Measurements from ENCODE around the gene AP1M1. TPM values are rescaled to one million over a fixed set of nuclear protein-coding genes. Genes with fewer than 3 reads are reported as not detected.

The AP1M1 gene
- 124 and 126 TPM in 2 replicates for total RNA-seq (2012; rRNA removed)

DNA sequence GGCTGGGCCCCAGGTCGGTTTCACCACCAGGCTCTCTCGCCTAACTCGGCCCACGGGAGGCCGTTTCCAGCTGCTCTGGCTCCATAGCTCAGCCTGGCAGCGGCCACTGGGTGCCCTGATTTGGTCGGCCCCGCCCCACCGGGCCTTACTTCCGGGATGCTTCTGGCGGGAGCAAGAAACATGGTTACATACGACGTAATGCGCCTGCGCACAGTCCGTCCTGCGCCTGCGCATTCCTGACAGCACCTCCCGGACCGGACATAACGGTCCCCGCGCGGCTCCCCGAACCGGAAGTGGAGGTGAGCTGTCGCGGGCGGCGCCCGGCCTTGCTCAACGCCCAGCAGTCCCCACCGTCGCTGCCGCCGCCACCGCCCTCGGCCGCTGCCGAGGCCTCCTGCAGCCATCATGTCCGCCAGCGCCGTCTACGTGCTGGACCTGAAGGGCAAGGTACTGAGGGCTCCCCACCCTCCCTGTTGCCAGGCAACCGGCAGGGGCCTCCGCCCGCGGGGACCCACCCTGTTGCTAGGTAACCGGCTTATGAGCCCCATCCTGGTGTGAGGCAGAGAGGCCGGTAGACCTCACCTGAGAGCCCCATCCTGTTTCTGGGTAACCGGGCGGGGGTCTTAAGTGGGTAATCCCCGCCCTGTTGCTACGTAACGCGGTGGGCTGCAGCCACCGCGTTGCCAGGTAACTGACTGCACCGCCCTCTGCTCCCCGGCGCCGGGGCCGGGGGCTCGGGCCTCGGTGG is at the start of gene AP1M1:
Gene AP1M1, plus strand, starts transcription at position 290 of the 748 bp plus-strand sequence. Its CDS starts 116 bp downstream, at position 406.
- peaks cover 41% of the 10 kb centered on the region for H3K4me1 ChIP-seq (ENCODE audit: control insufficient read depth, insufficient read depth, low read length)
- H3K4me3 ChIP-seq (ENCODE audit: low read length) = peak within 1 kb of the TSS; percentile 96
- peak within 1 kb of the TSS; percentile 96 for H3K9ac ChIP-seq (ENCODE audit: low read depth, low read length)
- no peaks in the 10 kb centered on the region for H3K27me3 ChIP-seq (ENCODE audit: control insufficient read depth, insufficient read depth, low read length)
- peaks cover 21% of the 10 kb centered on the region for H3K36me3 ChIP-seq (ENCODE audit: insufficient read depth, low read length)
- no peaks in the 10 kb centered on the region for H3K9me3 ChIP-seq (replicated peaks; ENCODE audit: low read length)
- peak within 1 kb of the TSS; percentile 82 for H3K4me2 ChIP-seq (ENCODE audit: low read length)

DNA sequence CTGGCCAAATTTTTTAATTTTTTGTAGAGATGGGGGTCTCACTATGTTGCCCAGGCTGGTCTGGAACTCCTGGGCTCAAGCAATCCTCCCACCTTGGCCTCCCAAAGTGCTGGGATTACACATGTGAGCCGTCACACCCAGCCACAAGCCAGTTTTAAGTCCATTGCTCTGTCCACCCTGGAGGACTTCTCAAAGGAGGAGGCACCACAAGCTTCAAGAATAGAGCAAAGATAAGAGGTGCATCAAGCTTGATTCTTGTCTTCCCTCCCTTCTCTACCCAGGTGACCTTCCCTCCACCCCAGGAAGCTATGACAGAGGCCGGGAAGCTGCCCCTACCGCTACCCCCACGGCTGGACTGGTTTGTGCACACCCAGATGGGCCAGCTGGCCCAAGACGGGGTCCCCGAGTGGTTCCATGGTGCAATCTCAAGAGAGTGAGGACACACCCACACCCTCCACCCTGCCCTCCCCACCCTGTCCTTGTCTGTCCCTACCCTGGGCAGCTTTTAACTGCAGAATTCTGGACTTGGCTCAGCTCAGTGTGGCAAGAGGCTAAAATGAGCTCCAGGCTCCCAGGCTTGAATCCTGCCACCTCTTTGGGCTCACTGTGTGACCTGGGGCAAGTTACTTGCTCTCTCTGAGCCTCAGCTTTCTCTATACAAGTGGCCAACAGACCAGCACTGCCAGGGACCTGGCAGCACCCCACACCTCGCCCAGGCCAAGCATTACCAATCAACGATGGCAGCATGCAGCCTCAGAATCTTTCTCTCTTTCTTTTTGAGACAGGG is 49.1 kb upstream of the AP1M1 start:
- Histone ChIP-seq H3K27me3 (ENCODE audit: control insufficient read depth, insufficient read depth, low read length) (no peaks in the 10 kb centered on the region), H3K4me3 (ENCODE audit: low read length) (no peak overlapping the region)

DNA sequence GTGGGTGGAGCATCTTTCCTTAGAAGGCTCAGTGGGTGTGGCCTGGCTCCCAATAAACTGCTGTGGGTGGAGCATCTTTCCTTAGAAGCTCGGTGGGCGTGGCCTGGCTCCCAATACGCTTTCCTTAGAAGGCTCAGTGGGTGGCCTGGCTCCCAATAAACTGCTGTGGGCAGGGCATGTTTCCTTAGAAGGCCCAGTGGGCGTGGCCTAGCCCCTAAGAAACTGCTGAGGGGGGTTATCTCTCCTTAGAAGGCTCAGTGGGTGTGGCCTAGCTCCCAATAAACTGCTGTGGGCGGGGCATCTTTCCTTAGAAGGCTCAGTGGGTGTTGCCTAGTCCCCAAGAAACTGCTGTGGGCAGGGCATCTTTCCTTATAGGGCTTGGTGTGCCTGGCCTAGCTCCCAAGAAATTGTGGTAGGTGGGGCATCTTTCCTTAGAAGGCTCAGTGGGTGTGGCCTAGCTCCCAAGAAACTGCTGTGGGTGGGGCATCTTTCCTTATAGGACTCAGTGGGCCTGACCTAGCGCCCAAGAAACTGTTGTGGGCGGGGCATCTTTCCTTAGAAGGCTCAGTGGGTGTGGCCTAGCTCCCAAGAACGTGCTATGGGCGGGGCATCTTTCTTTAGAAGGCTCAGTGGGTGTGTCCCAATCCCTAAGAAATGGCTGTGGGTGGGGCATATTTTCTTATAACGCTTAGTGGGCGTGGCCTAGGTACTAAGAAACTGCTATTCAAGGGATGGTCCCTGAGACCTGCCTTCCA is 44.0 kb upstream of the AP1M1 start:
- Histone ChIP-seq H3K36me3 (ENCODE audit: insufficient read depth, low read length) (no peaks in the 10 kb centered on the region), H3K9ac (ENCODE audit: low read depth, low read length) (no peak overlapping the region), H3K27me3 (ENCODE audit: control insufficient read depth, insufficient read depth, low read length) (no peaks in the 10 kb centered on the region), H3K4me3 (ENCODE audit: low read length) (no peak overlapping the region), H3K4me1 (ENCODE audit: control insufficient read depth, insufficient read depth, low read length) (peaks cover 4% of the 10 kb centered on the region), H3K4me2 (ENCODE audit: low read length) (no peak overlapping the region), H3K9me3 (replicated peaks; ENCODE audit: low read length) (no peaks in the 10 kb centered on the region)

More for the DNA sequence above, 49.1 kb upstream of the AP1M1 start:
- Histone ChIP-seq H3K36me3 (ENCODE audit: insufficient read depth, low read length) (no peaks in the 10 kb centered on the region), H3K9ac (ENCODE audit: low read depth, low read length) (no peak overlapping the region), H3K4me2 (ENCODE audit: low read length) (no peak overlapping the region), H3K4me1 (ENCODE audit: control insufficient read depth, insufficient read depth, low read length) (peaks cover 6% of the 10 kb centered on the region), H3K9me3 (replicated peaks; ENCODE audit: low read length) (no peaks in the 10 kb centered on the region)

DNA sequence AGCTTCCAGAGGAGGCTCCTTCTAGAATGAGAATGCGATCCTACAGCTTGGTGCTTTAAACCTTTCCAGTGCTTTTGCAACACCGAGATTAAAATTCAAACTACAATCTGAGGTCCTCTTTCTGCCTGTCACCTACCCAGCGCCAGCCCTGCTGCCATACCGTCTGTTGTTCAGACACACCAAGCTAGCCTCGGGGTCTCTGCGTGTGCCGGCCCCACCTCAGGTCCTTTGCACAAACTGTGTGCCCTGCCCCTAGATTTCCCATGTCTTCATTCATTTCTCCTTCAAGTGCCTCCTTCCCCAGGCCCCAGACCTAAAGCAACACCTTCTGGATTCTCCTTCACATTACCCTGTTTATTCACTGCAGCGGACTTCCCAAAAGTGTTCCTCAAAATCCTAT is 43.2 kb upstream of the AP1M1 start:
- Histone ChIP-seq H3K36me3 (ENCODE audit: insufficient read depth, low read length) (no peaks in the 10 kb centered on the region), H3K27me3 (ENCODE audit: control insufficient read depth, insufficient read depth, low read length) (no peaks in the 10 kb centered on the region), H3K4me1 (ENCODE audit: control insufficient read depth, insufficient read depth, low read length) (no peaks in the 10 kb centered on the region), H3K9me3 (replicated peaks; ENCODE audit: low read length) (no peaks in the 10 kb centered on the region), H3K4me3 (ENCODE audit: low read length) (no peak overlapping the region), H3K9ac (ENCODE audit: low read depth, low read length) (no peak overlapping the region), H3K4me2 (ENCODE audit: low read length) (no peak overlapping the region)

DNA sequence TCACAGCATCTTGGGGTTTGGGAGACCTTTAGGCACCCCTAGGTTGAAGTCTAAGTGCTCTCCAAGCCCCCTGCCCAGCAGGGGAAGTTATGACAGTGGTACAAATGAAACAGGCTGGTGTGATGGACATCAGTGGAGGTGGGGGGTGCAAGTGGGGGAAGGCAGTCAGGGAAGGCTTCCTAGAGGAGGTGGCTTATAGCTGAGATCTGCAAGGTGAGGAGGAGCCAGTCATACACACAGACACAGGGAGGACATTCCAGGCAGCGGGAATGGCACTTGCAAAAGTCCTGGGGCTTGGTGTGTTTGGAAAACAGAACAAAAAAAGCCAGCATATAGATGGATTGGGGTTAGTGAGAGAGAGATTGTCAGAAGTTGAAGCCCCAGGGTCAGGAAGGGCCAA is 42.6 kb upstream of the AP1M1 start:
- Histone ChIP-seq H3K4me1 (ENCODE audit: control insufficient read depth, insufficient read depth, low read length) (no peaks in the 10 kb centered on the region), H3K9ac (ENCODE audit: low read depth, low read length) (no peak overlapping the region), H3K4me2 (ENCODE audit: low read length) (no peak overlapping the region), H3K4me3 (ENCODE audit: low read length) (no peak overlapping the region), H3K36me3 (ENCODE audit: insufficient read depth, low read length) (no peaks in the 10 kb centered on the region), H3K27me3 (ENCODE audit: control insufficient read depth, insufficient read depth, low read length) (no peaks in the 10 kb centered on the region), H3K9me3 (replicated peaks; ENCODE audit: low read length) (no peaks in the 10 kb centered on the region)

DNA sequence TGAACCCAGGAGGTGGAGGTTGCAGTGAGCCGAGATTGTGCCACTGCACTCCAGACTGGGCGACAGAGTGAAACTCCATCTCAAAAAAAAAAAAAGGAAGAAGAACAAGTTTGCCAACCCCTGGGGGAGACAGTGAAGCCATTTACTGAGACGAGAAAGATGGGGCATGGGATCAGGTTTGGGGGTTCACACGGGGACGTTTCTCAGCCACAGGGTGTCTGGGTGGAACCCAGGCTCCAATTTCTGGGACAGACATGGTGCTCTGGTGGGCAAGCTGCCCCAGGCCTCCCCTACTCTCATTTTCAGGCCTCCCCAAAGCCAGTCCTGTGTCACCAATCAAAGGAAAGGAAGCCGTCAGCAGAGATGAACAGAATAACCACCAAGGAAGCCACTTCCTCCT is 40.8 kb upstream of the AP1M1 start:
- no peaks in the 10 kb centered on the region for H3K27me3 ChIP-seq (ENCODE audit: control insufficient read depth, insufficient read depth, low read length)
- no peaks in the 10 kb centered on the region for H3K9me3 ChIP-seq (replicated peaks; ENCODE audit: low read length)
- H3K36me3 ChIP-seq (ENCODE audit: insufficient read depth, low read length) = no peaks in the 10 kb centered on the region
- no peak overlapping the region for H3K4me2 ChIP-seq (ENCODE audit: low read length)
- H3K4me3 ChIP-seq (ENCODE audit: low read length) = no peak overlapping the region
- peaks cover 14% of the 10 kb centered on the region for H3K4me1 ChIP-seq (ENCODE audit: control insufficient read depth, insufficient read depth, low read length)
- H3K9ac ChIP-seq (ENCODE audit: low read depth, low read length) = no peak overlapping the region

DNA sequence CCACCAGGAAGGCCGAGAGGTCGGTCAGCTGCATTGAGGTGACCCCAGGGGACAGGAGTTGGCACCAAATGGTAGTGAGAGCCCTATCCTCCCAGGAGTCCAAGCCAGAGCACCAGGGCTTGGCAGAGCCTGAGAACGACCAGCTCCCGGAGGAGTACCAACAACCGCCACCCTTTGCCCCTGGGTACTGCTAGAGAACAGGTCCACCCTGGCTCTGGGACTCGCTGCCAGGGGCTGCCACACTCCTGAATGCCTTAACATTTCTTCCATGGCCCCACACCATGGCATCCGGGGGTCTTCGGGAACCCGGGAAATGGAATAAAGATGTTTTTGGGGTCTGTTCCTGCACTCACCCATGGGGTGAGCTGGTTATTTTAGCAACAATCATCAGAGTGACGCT is 40.1 kb upstream of the AP1M1 start:
- no peaks in the 10 kb centered on the region for H3K36me3 ChIP-seq (ENCODE audit: insufficient read depth, low read length)

DNA sequence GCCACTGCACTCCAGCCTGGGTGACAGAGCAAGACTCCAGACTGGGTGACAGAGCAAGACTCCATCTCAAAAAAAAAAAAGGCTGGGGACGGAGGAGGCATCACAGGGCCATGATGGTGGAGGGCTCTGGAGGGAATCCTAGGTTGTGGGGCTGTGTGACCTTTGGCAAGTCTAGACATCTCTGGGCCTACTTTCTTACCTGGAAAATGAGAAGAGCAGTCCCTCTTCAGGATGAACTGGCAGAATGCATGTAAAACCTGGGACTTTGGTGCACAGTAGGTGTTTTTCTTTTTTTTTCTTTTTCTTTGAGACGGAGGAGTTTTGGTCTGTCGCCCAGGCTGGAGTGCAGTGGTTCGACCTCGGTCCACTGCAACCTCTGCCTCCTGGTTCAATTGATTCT is 38.1 kb upstream of the AP1M1 start:
- no peaks in the 10 kb centered on the region for H3K27me3 ChIP-seq (ENCODE audit: control insufficient read depth, insufficient read depth, low read length)
- peaks cover 14% of the 10 kb centered on the region for H3K4me1 ChIP-seq (ENCODE audit: control insufficient read depth, insufficient read depth, low read length)
- H3K9ac ChIP-seq (ENCODE audit: low read depth, low read length) = no peak overlapping the region
- H3K4me3 ChIP-seq (ENCODE audit: low read length) = no peak overlapping the region
- H3K4me2 ChIP-seq (ENCODE audit: low read length) = no peak overlapping the region
- H3K36me3 ChIP-seq (ENCODE audit: insufficient read depth, low read length) = no peaks in the 10 kb centered on the region
- no peaks in the 10 kb centered on the region for H3K9me3 ChIP-seq (replicated peaks; ENCODE audit: low read length)

More for the DNA sequence above, 40.1 kb upstream of the AP1M1 start:
- Histone ChIP-seq H3K9ac (ENCODE audit: low read depth, low read length) (no peak overlapping the region), H3K4me3 (ENCODE audit: low read length) (no peak overlapping the region), H3K27me3 (ENCODE audit: control insufficient read depth, insufficient read depth, low read length) (no peaks in the 10 kb centered on the region), H3K9me3 (replicated peaks; ENCODE audit: low read length) (no peaks in the 10 kb centered on the region), H3K4me2 (ENCODE audit: low read length) (no peak overlapping the region), H3K4me1 (ENCODE audit: control insufficient read depth, insufficient read depth, low read length) (peaks cover 14% of the 10 kb centered on the region)

DNA sequence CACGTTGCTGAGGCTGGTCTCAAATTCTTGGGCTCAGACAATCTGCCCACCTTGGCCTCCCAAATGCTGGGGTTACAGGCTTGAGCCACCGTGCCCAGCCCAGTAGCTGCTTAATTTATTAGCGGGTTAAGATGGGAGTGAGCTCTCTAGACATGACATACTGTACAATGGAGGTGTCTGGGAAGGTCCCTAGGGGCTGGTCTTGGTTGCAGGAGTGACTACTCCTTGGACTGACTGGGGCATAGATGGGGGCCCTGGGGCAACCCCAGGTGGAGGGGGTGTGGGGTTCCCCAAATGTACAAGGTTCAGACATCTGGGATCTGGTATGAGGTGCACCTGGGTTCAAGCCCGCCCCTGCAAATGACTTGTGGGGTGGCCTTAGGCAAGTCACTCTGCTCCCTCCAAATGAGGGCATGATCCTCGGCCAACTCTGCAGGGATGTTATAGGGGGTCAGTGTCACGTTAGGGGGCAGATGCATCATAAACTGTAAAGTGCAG is 37.2 kb upstream of the AP1M1 start:
- no peak overlapping the region for H3K4me3 ChIP-seq (ENCODE audit: low read length)
- H3K4me1 ChIP-seq (ENCODE audit: control insufficient read depth, insufficient read depth, low read length) = peaks cover 14% of the 10 kb centered on the region
- no peaks in the 10 kb centered on the region for H3K27me3 ChIP-seq (ENCODE audit: control insufficient read depth, insufficient read depth, low read length)
- H3K9me3 ChIP-seq (replicated peaks; ENCODE audit: low read length) = no peaks in the 10 kb centered on the region
- no peaks in the 10 kb centered on the region for H3K36me3 ChIP-seq (ENCODE audit: insufficient read depth, low read length)
- H3K4me2 ChIP-seq (ENCODE audit: low read length) = peak overlapping the region; percentile 72
- no peak overlapping the region for H3K9ac ChIP-seq (ENCODE audit: low read depth, low read length)

DNA sequence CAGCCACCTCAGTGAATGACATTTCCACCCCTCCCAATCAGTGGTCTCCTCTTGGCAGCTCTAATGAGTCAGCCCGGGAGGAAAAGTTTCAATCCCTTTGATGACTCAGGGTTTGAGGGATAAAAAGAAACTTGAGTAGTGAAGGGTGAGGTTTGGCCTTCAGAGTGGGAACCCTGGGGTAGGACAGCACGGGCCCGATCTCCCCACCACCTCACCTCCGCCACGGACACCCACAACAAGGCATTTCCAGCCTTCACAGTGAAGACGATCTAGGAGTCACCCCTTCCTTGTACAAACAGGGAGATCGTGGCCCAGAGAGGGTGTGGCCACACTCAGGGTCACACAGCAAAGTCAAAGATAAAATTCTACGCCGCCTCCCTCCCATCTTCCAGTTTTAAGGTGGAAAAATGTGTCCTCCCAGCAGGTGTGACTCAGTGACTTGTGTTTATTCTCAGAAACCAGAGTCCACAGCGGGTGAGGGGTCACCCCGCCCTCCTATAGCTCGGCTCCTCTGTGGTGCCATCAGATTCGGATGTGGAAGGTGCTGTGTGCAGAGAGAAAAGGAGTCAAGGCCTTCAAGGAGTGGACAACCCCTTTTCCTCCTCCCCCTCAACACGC is 36.7 kb upstream of the AP1M1 start:
- peak overlapping the region; percentile 51 for H3K4me3 ChIP-seq (ENCODE audit: low read length)
- H3K9ac ChIP-seq (ENCODE audit: low read depth, low read length) = peak overlapping the region; percentile 57
- H3K9me3 ChIP-seq (replicated peaks; ENCODE audit: low read length) = no peaks in the 10 kb centered on the region
- H3K27me3 ChIP-seq (ENCODE audit: control insufficient read depth, insufficient read depth, low read length) = no peaks in the 10 kb centered on the region
- H3K36me3 ChIP-seq (ENCODE audit: insufficient read depth, low read length) = no peaks in the 10 kb centered on the region
- peak overlapping the region; percentile 72 for H3K4me2 ChIP-seq (ENCODE audit: low read length)
- peaks cover 14% of the 10 kb centered on the region for H3K4me1 ChIP-seq (ENCODE audit: control insufficient read depth, insufficient read depth, low read length)

DNA sequence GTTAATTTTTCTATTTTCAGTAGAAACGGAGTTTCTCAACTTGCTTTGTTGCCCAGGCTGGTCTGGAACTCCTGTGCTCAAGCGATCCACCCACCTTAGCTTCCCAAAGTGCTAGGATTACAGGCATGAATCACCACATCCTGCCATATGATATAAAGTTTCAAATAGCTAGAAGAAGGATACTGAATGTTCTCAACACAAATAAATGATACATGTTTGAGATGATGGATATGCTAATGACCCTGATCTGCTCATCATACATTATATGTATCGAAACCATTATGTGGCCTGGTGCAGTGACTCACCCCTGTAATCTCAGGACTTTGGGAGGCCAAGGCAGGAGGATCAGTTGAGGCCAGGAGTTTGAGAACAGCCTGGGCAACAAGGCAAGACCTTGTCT is 35.9 kb upstream of the AP1M1 start:
- Histone ChIP-seq H3K27me3 (ENCODE audit: control insufficient read depth, insufficient read depth, low read length) (no peaks in the 10 kb centered on the region), H3K9me3 (replicated peaks; ENCODE audit: low read length) (no peaks in the 10 kb centered on the region), H3K4me2 (ENCODE audit: low read length) (peak overlapping the region; percentile 72), H3K4me3 (ENCODE audit: low read length) (no peak overlapping the region), H3K36me3 (ENCODE audit: insufficient read depth, low read length) (no peaks in the 10 kb centered on the region), H3K4me1 (ENCODE audit: control insufficient read depth, insufficient read depth, low read length) (peaks cover 14% of the 10 kb centered on the region), H3K9ac (ENCODE audit: low read depth, low read length) (no peak overlapping the region)
